Superior temporal gyrus (tissue), 1 donor: ENCODE data around the gene KASH5.
"Not testable (repeated sequence)": the region's sequence is repeated elsewhere in the genome, so short reads cannot be mapped to it uniquely, and the experiment has no call there.

Experiments used
- DNase-seq: peaks from one replicate; pipeline ENCODE4 v3.0.0-alpha.2; 2016; ENCODE audit errors: extremely low spot score

KASH5 gene

GRCh38 chr19:49455773-49456172 is 67.7 kb downstream of the KASH5 start:
- DNase-seq: no peak

GRCh38 chr19:49456326-49456725 is 68.3 kb downstream of the KASH5 start:
- DNase-seq: no peak

GRCh38 chr19:49458567-49458903 is 70.5 kb downstream of the KASH5 start:
- DNase-seq: no peak

GRCh38 chr19:49459388-49459787 is 71.3 kb downstream of the KASH5 start:
- DNase-seq: no peak

- DNase-seq: not testable (repeated sequence)
These were observed 73.1 kb downstream of the KASH5 start for GRCh38 chr19:49461130-49461529.

GRCh38 chr19:49461656-49462055 is 73.6 kb downstream of the KASH5 start:
- no peak for DNase-seq

GRCh38 chr19:49462492-49462891 is 74.4 kb downstream of the KASH5 start:
- no peak for DNase-seq

GRCh38 chr19:49463960-49464740 is 76.1 kb downstream of the KASH5 start:
- DNase-seq: no peak

GRCh38 chr19:49465371-49465770 is 77.3 kb downstream of the KASH5 start:
- DNase-seq: no peak
